GM06990 (cell line): Measurements from ENCODE around the gene GRID1.
"Not testable (repeated sequence)": the region's sequence is repeated elsewhere in the genome, so short reads cannot be mapped to it uniquely, and the experiment has no call there.

ENCODE experiments used
- DNase-seq: peaks from one replicate; pipeline ENCODE4 v3.0.0-alpha.2; 2011; ENCODE audit not compliant: insufficient read length; ENCODE audit errors: extremely low read depth
- H3K27me3 ChIP-seq: replicated peaks from 2 replicates; pipeline ENCODE4 v1.6.0; 2011; ENCODE audit warnings: low read length; ENCODE audit not compliant: control insufficient read depth, insufficient read depth
- H3K36me3 ChIP-seq: 2 replicates; pipeline ENCODE4 v1.5.1; 2011; ENCODE audit warnings: low read length; ENCODE audit not compliant: control insufficient read depth, insufficient read depth
- H3K4me3 ChIP-seq: replicated peaks from 2 replicates; pipeline ENCODE4 v1.5.1; 2011; ENCODE audit warnings: low read depth, mild to moderate bottlenecking, control low read depth, low read length
- CTCF ChIP-seq: IDR thresholded peaks from 2 replicates; pipeline ENCODE4 v1.5.1; 2011; ENCODE audit warnings: low read length, control low read depth, mild to moderate bottlenecking, inconsistent platforms; ENCODE audit not compliant: insufficient read depth, poor library complexity, severe bottlenecking

Gene GRID1

GRCh38 chr10:85734791-85735190, 631.8 kb downstream of the GRID1 start:
- TF ChIP-seq CTCF: no peak
- no peaks in the 10 kb centered on the region for H3K36me3 ChIP-seq
- H3K4me3 ChIP-seq: no peak overlapping the region
- DNase-seq: no peak
- H3K27me3 ChIP-seq: no peaks in the 10 kb centered on the region; the same call in 1 of the 2 replicates

- no peak overlapping the region for H3K4me3 ChIP-seq
- H3K36me3 ChIP-seq: no peaks in the 10 kb centered on the region
- TF ChIP-seq CTCF: no peak
- no peaks in the 10 kb centered on the region for H3K27me3 ChIP-seq
- DNase-seq: no peak
Observed at GRCh38 chr10:85724215-85724614, 642.4 kb downstream of the GRID1 start.

GRCh38 chr10:85720931-85721590, 645.5 kb downstream of the GRID1 start:
- TF ChIP-seq CTCF: no peak
- no peaks in the 10 kb centered on the region for H3K36me3 ChIP-seq
- no peaks in the 10 kb centered on the region for H3K27me3 ChIP-seq
- no peak for DNase-seq
- H3K4me3 ChIP-seq: no peak overlapping the region

- TF ChIP-seq CTCF: no peak
Observed at GRCh38 chr10:85719408-85719807, 647.2 kb downstream of the GRID1 start.

GRCh38 chr10:85713885-85714284, 652.7 kb downstream of the GRID1 start:
- DNase-seq: no peak
- TF ChIP-seq CTCF: no peak
- no peaks in the 10 kb centered on the region for H3K36me3 ChIP-seq
- no peaks in the 10 kb centered on the region for H3K27me3 ChIP-seq
- H3K4me3 ChIP-seq: no peak overlapping the region

More at GRCh38 chr10:85719408-85719807, 647.2 kb downstream of the GRID1 start:
- no peaks in the 10 kb centered on the region for H3K36me3 ChIP-seq
- H3K27me3 ChIP-seq: no peaks in the 10 kb centered on the region
- no peak overlapping the region for H3K4me3 ChIP-seq
- no peak for DNase-seq

GRCh38 chr10:85702768-85703167, 663.8 kb downstream of the GRID1 start:
- Histone ChIP-seq H3K27me3 (no peaks in the 10 kb centered on the region), H3K36me3 (no peaks in the 10 kb centered on the region), H3K4me3 (no peak overlapping the region)
- TF ChIP-seq CTCF: no peak
- DNase-seq: no peak

GRCh38 chr10:85699066-85699465, 667.5 kb downstream of the GRID1 start:
- DNase-seq, H3K36me3 ChIP-seq, H3K27me3 ChIP-seq, H3K4me3 ChIP-seq: not testable (repeated sequence)
